GM23338 (cell line): ENCODE results near the gene IGSF6.

Source experiments
- CREB1 ChIP-seq: fragments of 250-450 bp; sonication (Bioruptor Pico); IDR thresholded peaks from 2 replicates; pipeline ENCODE4 v1.5.0; 2020; ENCODE audit warnings: low read depth, mild to moderate bottlenecking, moderate library complexity
- EZH2 ChIP-seq: fragments of 200-600 bp; sonication (generic); IDR thresholded peaks from one replicate; pipeline ENCODE4 v1.8.0; 2017; ENCODE audit warnings: antibody characterized with exemption, mild to moderate bottlenecking, low read depth; ENCODE audit not compliant: unreplicated experiment
- EZH2phosphoT487 ChIP-seq: fragments of 200-600 bp; sonication (generic); IDR thresholded peaks from one replicate; pipeline ENCODE4 v1.8.1; 2018; ENCODE audit warnings: antibody characterized with exemption; ENCODE audit not compliant: unreplicated experiment
- NANOG ChIP-seq: IDR thresholded peaks from 2 replicates; pipeline ENCODE4 v1.6.1; 2016; ENCODE audit warnings: antibody characterized with exemption, borderline replicate concordance
- POLR2AphosphoS5 ChIP-seq: IDR thresholded peaks from 2 replicates; pipeline ENCODE4 v1.6.1; 2016; ENCODE audit warnings: antibody characterized with exemption, low read depth
- STAT1 ChIP-seq: IDR thresholded peaks from one replicate; pipeline ENCODE4 v1.6.1; 2016; ENCODE audit warnings: antibody characterized with exemption; ENCODE audit not compliant: unreplicated experiment
- TF ChIP-seq, protein P1 (sequence below), 2 experiments: fragments of 200-600 bp in 1 of 2; sonication (generic) in 1 of 2; conservative IDR thresholded peaks; 2 replicates each; pipeline versions ENCODE4 v1.5.1 to v1.6.1; 2016 to 2017; ENCODE audit warnings: antibody characterized with exemption in 2 of 2, low read depth in 2 of 2, mild to moderate bottlenecking in 2 of 2, moderate library complexity in 1 of 2
- TF ChIP-seq, protein P2 (sequence below): IDR thresholded peaks from one replicate; pipeline ENCODE4 v1.6.1; 2018; ENCODE audit warnings: antibody characterized with exemption; ENCODE audit not compliant: unreplicated experiment
- TF ChIP-seq, protein P3 (sequence below): IDR thresholded peaks from 2 replicates; pipeline ENCODE4 v1.6.1; 2016; ENCODE audit warnings: antibody characterized with exemption

DNA sequence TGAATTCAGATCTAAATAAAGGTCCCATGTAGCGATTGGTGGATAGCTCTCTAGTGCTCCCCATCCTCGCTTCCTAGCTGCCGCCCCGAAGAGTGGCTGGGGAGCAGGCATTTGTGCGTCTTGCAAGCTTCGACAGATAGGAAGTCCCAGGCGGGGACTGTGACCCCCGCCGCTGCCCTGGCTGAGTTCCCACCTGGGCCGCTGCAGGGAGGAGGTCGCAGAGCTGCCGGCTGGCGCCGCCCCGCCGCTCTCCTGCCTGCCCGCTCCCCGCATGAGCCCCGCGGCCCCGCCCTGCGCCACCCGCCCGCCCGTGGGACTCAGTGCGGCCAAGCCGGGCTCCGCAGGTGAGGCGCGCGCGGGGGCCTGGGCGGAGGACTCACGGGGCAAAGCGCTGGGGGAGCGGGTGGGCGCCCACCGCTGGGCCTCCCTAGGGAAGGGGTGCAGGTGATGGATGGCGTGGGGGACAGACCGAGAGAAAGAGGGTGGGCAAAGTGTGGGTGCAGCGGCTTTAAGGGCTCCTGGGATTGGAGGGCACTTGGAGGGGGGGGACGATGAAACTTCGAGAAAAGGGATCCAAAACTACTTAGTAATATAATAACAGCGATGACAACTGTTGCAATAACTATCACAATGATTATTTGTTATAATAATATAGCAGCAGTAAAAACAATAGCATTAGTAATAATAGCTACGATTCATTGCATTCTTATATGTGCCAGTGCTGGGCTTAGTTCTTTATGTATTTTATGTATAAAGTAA, 11.7 kb upstream of the IGSF6 start, which contains the start of gene OTOA:
- no peak for TF ChIP-seq EZH2phosphoT487
- TF ChIP-seq, protein P1, sequence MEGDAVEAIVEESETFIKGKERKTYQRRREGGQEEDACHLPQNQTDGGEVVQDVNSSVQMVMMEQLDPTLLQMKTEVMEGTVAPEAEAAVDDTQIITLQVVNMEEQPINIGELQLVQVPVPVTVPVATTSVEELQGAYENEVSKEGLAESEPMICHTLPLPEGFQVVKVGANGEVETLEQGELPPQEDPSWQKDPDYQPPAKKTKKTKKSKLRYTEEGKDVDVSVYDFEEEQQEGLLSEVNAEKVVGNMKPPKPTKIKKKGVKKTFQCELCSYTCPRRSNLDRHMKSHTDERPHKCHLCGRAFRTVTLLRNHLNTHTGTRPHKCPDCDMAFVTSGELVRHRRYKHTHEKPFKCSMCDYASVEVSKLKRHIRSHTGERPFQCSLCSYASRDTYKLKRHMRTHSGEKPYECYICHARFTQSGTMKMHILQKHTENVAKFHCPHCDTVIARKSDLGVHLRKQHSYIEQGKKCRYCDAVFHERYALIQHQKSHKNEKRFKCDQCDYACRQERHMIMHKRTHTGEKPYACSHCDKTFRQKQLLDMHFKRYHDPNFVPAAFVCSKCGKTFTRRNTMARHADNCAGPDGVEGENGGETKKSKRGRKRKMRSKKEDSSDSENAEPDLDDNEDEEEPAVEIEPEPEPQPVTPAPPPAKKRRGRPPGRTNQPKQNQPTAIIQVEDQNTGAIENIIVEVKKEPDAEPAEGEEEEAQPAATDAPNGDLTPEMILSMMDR (conservative IDR thresholded peaks at IDR 0.05; ENCODE audit: low read depth in 2 of 2) = no peak
- no peak for TF ChIP-seq EZH2
- TF ChIP-seq STAT1 = no peak
- TF ChIP-seq, protein P2, sequence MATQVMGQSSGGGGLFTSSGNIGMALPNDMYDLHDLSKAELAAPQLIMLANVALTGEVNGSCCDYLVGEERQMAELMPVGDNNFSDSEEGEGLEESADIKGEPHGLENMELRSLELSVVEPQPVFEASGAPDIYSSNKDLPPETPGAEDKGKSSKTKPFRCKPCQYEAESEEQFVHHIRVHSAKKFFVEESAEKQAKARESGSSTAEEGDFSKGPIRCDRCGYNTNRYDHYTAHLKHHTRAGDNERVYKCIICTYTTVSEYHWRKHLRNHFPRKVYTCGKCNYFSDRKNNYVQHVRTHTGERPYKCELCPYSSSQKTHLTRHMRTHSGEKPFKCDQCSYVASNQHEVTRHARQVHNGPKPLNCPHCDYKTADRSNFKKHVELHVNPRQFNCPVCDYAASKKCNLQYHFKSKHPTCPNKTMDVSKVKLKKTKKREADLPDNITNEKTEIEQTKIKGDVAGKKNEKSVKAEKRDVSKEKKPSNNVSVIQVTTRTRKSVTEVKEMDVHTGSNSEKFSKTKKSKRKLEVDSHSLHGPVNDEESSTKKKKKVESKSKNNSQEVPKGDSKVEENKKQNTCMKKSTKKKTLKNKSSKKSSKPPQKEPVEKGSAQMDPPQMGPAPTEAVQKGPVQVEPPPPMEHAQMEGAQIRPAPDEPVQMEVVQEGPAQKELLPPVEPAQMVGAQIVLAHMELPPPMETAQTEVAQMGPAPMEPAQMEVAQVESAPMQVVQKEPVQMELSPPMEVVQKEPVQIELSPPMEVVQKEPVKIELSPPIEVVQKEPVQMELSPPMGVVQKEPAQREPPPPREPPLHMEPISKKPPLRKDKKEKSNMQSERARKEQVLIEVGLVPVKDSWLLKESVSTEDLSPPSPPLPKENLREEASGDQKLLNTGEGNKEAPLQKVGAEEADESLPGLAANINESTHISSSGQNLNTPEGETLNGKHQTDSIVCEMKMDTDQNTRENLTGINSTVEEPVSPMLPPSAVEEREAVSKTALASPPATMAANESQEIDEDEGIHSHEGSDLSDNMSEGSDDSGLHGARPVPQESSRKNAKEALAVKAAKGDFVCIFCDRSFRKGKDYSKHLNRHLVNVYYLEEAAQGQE = no peak
- TF ChIP-seq POLR2AphosphoS5 = no peak
- no peak for TF ChIP-seq CREB1 (CRISPR knock-in tag)
- TF ChIP-seq NANOG = no peak
- TF ChIP-seq, protein P3, sequence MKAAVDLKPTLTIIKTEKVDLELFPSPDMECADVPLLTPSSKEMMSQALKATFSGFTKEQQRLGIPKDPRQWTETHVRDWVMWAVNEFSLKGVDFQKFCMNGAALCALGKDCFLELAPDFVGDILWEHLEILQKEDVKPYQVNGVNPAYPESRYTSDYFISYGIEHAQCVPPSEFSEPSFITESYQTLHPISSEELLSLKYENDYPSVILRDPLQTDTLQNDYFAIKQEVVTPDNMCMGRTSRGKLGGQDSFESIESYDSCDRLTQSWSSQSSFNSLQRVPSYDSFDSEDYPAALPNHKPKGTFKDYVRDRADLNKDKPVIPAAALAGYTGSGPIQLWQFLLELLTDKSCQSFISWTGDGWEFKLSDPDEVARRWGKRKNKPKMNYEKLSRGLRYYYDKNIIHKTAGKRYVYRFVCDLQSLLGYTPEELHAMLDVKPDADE = no peak
